Endometrial microvascular endothelial cells (primary cell): ENCODE data around the gene MRGPRD. TPM values are rescaled to one million over a fixed set of nuclear protein-coding genes. Genes with fewer than 3 reads are reported as not detected.
"Not testable (repeated sequence)": the region's sequence is repeated elsewhere in the genome, so short reads cannot be mapped to it uniquely, and the experiment has no call there.

Experiments
- in situ Hi-C: cut with HindIII; loops from 2 replicates; pipeline ENCODE4 v1.10.0; 2017; ENCODE audit warnings: low sequenced_read_pairs, low pct_unique_long_range_greater_than_20kb; ENCODE audit errors: inconsistent ontology term
- total RNA-seq: library from RNA; depleted of rRNA; stranded (reverse); fragments of >200 nt; gene quantifications from one replicate; pipeline ENCODE4 v1.2.3, GENCODE V29; 2015; ENCODE audit errors: inconsistent ontology term

MRGPRD gene
- total RNA-seq, 1 donor from 2014 or later = not detected

- in situ Hi-C loops = no loop called here
These were observed 28.1 kb upstream of the MRGPRD start for GRCh38 chr11:69008737-69009440.

DNA sequence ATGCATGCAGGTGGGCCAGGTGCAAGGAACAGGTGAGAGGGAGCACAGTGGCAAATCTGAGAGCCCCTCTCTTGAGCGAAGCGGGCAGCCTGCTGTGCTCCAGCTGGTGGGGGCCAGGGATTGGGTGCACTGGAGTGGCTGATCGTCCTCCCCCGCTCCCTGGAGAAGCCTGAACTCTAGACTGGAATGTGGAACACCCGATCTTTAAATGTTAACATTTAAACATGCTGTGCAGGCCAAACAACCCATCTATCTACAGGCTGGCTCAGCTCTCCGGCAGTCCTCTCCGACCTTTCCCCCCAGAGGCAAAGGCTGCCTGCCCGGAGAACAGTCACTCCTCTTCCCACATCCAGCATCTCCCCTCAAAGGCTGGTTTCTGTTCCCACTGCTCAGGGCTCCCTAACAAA, 27.2 kb upstream of the MRGPRD start:
- in situ Hi-C loops = no loop called here

- in situ Hi-C loops = no loop called here
These were observed 26.0 kb upstream of the MRGPRD start for GRCh38 chr11:69006816-69007215.

DNA sequence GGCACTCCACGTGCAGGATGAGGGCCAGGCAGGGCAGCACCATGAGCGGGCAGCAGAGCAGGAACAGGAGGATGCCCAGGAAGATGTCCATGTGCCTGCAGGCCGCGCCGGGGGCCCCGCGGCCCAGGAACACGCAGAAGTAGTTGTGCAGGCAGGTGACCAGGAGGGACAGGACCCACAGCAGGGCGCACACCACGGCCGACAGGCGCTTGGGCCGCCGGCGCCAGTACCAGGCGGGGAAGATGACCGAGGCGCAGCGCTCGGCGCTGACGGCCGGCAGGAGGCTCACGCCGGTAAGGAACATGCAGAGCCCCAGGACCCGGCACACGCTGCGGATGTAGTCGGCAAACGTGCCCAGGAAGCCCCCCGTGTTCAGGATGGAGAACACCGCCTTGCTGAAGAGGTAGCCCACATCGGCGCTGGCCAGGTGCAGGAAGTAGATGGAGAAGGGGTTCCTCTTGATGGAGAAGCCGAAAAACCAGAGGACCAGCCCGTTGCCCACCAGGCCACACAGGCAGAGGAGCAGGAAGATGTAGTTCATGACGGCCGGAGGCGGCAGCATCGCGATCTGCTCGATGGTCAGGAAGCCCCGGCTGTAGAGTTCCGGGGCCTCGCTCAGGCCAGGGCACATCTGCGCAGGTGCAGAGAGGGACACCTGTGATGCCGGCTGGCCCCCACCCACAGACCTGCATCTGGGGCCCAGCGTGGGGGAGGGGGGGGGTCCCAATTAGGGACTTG, 25.0 kb upstream of the MRGPRD start:
- in situ Hi-C loops = no loop called here

DNA sequence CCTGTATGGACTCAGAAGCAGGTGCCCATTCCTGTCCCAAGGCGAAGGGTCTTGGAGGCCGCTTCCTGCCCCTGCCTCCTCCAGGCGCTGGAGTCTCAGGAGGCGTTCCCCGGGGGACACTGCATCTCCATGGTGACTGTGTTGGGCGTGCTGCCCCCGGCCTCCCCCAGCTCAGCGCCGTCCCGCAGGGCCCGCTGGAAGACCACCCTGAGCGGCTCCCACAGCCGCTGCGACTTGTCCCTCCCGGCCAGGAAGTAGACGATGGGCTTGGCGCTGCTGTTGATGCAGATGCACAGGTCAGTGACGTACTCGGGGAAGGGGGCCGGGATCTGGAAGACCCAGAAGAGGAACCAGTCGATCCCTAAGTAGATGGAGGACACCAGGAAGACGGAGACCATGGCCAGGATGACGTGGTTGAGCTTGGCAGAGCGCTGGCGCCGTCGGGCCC, 24.4 kb upstream of the MRGPRD start:
- in situ Hi-C loops = no loop called here

DNA sequence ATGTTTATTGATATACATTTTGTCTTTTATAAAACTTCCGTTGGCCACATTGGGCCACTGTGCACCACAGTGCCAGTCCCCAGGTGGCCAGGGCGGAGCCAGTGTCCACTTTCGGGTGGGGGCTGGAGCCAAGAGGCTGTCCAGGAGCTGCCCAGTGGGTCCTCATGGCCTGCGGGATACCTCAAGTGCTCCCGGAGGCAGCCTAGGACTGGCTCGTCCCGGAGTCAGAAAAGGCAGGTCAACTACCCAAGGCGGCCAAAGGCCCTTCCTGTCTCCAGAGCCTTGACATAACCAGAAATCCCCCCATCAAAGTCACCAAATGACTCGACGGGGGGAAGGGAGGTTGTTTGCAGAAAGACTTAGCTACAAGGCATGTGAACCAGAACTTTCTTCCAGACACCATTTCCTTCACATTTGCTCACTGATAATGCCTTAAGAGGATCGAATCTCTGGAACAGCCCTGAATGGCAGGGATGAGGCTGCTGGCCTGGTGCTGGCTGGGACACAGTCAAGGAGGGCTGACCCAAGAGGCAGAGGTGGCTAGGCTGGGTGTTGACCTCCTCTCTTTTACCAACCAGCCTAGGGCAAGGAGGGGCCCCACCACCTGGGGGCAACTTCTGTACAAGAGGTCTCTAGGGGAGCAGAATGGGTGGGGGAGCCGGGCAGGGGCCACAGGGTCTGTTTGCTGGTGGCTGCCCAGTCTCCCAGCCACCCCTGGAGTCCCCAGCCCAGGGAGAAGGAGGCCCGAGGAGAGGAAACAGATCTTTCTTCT, 23.8 kb upstream of the MRGPRD start:
- in situ Hi-C loops = no loop called here

GRCh38 chr11:69003866-69004367, 23.1 kb upstream of the MRGPRD start:
- in situ Hi-C loops = no loop called here

DNA sequence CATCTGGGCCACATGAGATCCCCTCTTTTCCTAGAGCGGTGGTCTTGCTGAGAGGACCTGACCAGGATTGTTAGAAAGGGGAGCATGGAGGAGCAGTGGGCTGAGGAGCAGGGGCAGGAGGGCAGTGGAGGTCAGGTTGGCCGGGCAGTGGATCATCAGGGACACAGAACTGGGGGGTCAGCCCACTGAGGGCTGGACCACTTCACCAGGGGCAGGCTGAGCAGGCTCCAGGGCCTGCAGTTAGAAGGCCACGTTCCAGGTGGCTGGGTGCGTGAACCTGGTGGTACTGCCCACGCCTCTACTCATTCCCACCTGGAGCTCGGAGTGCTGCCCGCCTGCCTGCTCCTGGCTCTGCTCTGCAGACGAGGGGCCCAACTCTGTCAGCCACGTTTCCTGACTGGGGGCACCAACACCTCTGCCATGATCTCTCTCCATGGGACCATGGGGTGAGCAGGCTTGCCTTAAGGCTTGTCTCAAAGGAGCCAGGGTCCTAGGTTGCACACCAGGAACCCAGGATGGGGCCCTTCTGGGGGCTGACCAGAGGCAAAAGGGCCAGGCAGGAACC, 22.6 kb upstream of the MRGPRD start:
- in situ Hi-C loops = no loop called here

GRCh38 chr11:69002570-69003231, 21.9 kb upstream of the MRGPRD start:
- in situ Hi-C loops = no loop called here

DNA sequence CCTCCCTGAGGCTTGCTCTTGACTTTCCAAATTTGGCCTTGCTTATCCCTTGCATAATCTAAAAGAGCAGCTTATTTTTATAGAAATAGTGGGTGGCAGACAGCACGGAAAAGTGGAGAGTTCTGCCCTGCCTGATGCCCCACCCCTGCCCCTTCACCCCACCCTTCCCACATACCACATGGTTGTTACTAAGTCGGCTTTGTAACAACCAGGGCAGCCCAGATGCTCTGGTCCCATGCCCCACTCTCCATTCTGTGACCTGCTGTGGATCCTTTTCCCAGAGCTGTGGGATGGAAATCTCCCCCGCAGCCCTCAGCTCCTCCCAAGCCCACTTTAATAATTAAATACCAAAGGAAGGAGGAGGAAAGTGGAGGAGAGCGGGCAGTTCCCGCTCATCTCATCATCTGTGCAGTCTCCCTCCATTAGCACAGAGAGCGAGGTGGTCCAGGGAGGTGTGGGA, 21.4 kb upstream of the MRGPRD start:
- in situ Hi-C loops = no loop called here

- in situ Hi-C loops = no loop called here
These were observed 20.7 kb upstream of the MRGPRD start for GRCh38 chr11:69001243-69002081.

- in situ Hi-C loops = no loop called here
These were observed 20.1 kb upstream of the MRGPRD start for GRCh38 chr11:69000831-69001242.

DNA sequence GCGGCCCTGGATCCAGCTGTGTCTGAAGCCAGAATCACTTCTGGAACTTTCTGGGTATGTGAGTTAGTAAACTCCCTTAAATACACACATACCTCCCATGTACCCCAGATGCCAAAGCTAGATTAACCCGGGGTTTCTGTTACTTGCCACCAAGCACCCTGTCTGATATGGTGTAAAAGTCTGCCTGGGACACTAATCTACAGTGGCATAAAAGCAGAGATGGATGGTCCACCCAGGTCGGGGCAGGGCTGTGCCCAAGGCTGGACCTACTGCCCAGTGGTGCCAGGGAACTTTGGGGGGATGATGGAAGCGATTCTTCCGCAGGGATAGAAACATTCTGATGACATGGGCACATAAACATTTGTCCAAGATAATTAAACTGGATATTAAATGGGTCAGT, 19.6 kb upstream of the MRGPRD start:
- in situ Hi-C loops = no loop called here

DNA sequence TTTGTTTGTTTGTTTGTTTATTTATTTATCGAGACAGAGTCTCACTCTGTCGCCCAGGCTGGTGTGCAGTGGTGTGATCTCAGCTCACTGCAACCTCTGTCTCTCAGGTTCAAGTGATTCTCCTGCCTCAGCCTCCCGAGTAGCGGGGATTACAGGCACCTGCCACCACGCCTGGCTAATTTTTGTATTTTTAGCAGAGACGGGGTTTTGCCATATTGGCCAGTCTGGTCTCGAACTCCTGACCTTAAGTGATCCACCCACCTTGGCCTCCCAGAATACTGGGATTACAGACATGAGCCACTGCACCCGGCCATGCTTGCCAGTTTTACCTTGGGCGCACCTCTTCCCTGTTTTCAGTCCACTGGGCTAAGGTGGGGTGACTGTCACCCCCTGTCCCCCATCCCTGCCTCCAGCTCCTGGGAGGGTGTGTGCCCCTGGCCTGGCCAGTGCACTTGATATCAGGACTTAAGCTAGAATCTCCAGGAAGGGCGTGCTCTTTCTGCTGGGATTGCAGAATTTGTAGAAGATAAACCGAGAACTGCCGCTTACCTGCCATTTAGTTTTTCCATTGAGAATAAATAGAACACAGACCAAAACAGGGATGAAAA, 19.1 kb upstream of the MRGPRD start:
- in situ Hi-C loops = not testable (repeated sequence)

- in situ Hi-C loops = no loop called here
These were observed 18.4 kb upstream of the MRGPRD start for GRCh38 chr11:68999093-68999747.

- in situ Hi-C loops = no loop called here
These were observed 17.7 kb upstream of the MRGPRD start for GRCh38 chr11:68998390-68998911.

DNA sequence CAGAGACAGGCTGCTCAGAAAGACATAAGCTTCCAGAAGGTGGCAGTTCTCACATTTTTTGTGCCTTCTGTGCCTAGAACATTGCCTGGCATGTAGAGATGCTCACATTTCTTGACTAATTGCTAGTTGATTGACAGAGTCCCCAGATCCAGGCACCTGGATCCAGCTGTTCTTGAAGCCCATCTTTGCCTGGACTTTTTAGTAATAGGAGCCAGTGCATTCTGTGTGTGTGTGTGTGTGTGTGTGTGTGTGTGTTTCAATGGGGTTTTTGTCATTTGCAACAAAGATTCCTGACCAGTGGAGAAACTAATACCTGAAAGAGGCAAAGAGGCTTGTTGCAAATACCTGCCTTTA, 17.2 kb upstream of the MRGPRD start:
- in situ Hi-C loops = no loop called here
